K562 (cell line): ENCODE data around the gene SRGN. TPM values are rescaled to one million over a fixed set of nuclear protein-coding genes. Genes with fewer than 3 reads are reported as not detected.

Source experiments
- ATF3 ChIP-seq, 2 experiments: fragments of 450-650 bp in 1 of 2; sonication (generic) in 1 of 2; formaldehyde crosslinking in 1 of 2; IDR thresholded peaks in 1 of 2; conservative IDR thresholded peaks in 1 of 2; 2 replicates each; pipeline versions ENCODE4 v1.6.1 to v1.8.1; 2016 to 2023; ENCODE audit warnings: mild to moderate bottlenecking in 2 of 2, moderate library complexity in 2 of 2, inconsistent platforms in 1 of 2, missing genetic modification reagents in 1 of 2
- BCLAF1 ChIP-seq, 2 experiments: fragments of 450-650 bp in 1 of 2; IDR thresholded peaks; 2 replicates each; pipeline ENCODE4 v1.6.1; 2011 to 2017; ENCODE audit warnings: low read depth in 2 of 2, antibody characterized with exemption in 1 of 2, borderline replicate concordance in 1 of 2, low read length in 1 of 2, mild to moderate bottlenecking in 1 of 2, mixed read lengths in 1 of 2; ENCODE audit not compliant: control insufficient read depth in 1 of 2
- MGA ChIP-seq: fragments of 450-650 bp; IDR thresholded peaks from 2 replicates; pipeline ENCODE4 v1.6.1; 2016; ENCODE audit warnings: mild to moderate bottlenecking, moderate library complexity
- NKRF ChIP-seq: fragments of 450-650 bp; IDR thresholded peaks from 2 replicates; pipeline ENCODE4 v1.6.1; 2016; ENCODE audit warnings: borderline replicate concordance
- polyA plus RNA-seq, 8 experiments: library from polyadenylated mRNA; depleted of rRNA in 4 of 8; stranded (reverse) in 5 of 8; unstranded in 3 of 8; fragments of >200 nt; fragmentation: Nextera tagmentation in 2 of 8; fragmentation: Illumina TruSeq in 1 of 8; extraction: Ambion mirVana in 2 of 8; extraction: Trizol in 1 of 8; gene quantifications; 2 replicates each; pipeline versions ENCODE4 v1.2.1 to v1.2.3, GENCODE V29; 2011 to 2014; ENCODE audit warnings: inconsistent platforms in 1 of 8, missing spikeins in 1 of 8
- total RNA-seq, 7 experiments: library from RNA; depleted of rRNA in 6 of 7; stranded (reverse); fragments of >200 nt in 6 of 7; fragmentation: Illumina TruSeq in 2 of 7; extraction: Trizol in 2 of 7; gene quantifications; 2 replicates each; pipeline versions ENCODE4 v1.2.1 to v1.2.3, GENCODE V29; 2011 to 2021; ENCODE audit warnings: low replicate concordance in 1 of 7

SRGN gene
- total and polyA plus RNA-seq, 9 of the 15 experiments (the other 6 are each of a cell fraction or from before 2014, with no cell fraction given) = 136 to 304 (median 180) TPM

GRCh38 chr10:69092959-69093850 lies 5.3 kb downstream of the SRGN start (continued):
- 0 out of 2 replicates have a peak, but pooled peaks have one; percentile 26 for TF ChIP-seq NKRF
- no peak for TF ChIP-seq BCLAF1 (IDR thresholded peaks at IDR 0.05; ENCODE audit: borderline replicate concordance in 1 of 2, control insufficient read depth in 1 of 2, low read depth in 2 of 2, low read length in 1 of 2)
- TF ChIP-seq MGA = peak; percentile 59
- TF ChIP-seq ATF3 (IDR thresholded peaks at IDR 0.05) = no peak
- TF ChIP-seq ATF3 (CRISPR knock-in tag; conservative IDR thresholded peaks at IDR 0.05) = 0 out of 2 replicates have a peak, but pooled peaks have one; percentile 9
